Measurements from ENCODE around the gene ZNF420. TPM values are rescaled to one million over a fixed set of nuclear protein-coding genes. Genes with fewer than 3 reads are reported as not detected.
A peak's percentile ranks its signal among the peaks of the same experiment; 100 is the strongest.

Gene ZNF420
- total and polyA plus RNA-seq, 2 of the 13 experiments (the other 11 are each of a cell fraction or from before 2014, with no cell fraction given): 1.4 to 6.6 TPM

GRCh38 chr19:37172368-37173366 is 94.4 kb downstream of the ZNF420 start, which contains the start of gene ZNF585A (continued):
- TF ChIP-seq FOXA1 (IDR thresholded peaks at IDR 0.05) (0 out of 2 replicates have a peak, but pooled peaks have one; percentile 30), FOXA1 (CRISPR knock-in tag; IDR thresholded peaks at IDR 0.05) (peak; percentile 95), AHDC1 (CRISPR knock-in tag; IDR thresholded peaks at IDR 0.05; ENCODE audit: borderline replicate concordance) (no peak), ZNF772 (CRISPR knock-in tag; IDR thresholded peaks at IDR 0.05) (0 out of 2 replicates have a peak, but pooled peaks have one; percentile 29), ZNF678 (CRISPR knock-in tag; IDR thresholded peaks at IDR 0.05) (no peak), FOXA3 (CRISPR knock-in tag; IDR thresholded peaks at IDR 0.05) (peak; percentile 87), SIN3A (IDR thresholded peaks at IDR 0.05; ENCODE audit: borderline replicate concordance, low read depth, low read length) (peak; percentile 39; the same call in 1 of the 2 replicates), ZBTB49 (CRISPR knock-in tag; IDR thresholded peaks at IDR 0.05; ENCODE audit: borderline replicate concordance) (no peak), AKAP8 (CRISPR knock-in tag; IDR thresholded peaks at IDR 0.05) (no peak), NFKBIZ (CRISPR knock-in tag; IDR thresholded peaks at IDR 0.05) (no peak), MIER3 (CRISPR knock-in tag; IDR thresholded peaks at IDR 0.05; ENCODE audit: borderline replicate concordance) (0 out of 2 replicates have a peak, but pooled peaks have one; percentile 45), ZNF292 (CRISPR knock-in tag; IDR thresholded peaks at IDR 0.05; ENCODE audit: borderline replicate concordance, low read depth) (peak; percentile 24; the same call in 1 of the 2 replicates), ASH2L (IDR thresholded peaks at IDR 0.05; ENCODE audit: insufficient read length, low read depth, low read length) (peak; percentile 64), ETV5 (CRISPR knock-in tag; IDR thresholded peaks at IDR 0.05; ENCODE audit: borderline replicate concordance) (peak; percentile 71; the same call in 1 of the 2 replicates), MZF1 (CRISPR knock-in tag; IDR thresholded peaks at IDR 0.05; ENCODE audit: borderline replicate concordance) (no peak), ZNF136 (CRISPR knock-in tag; IDR thresholded peaks at IDR 0.05; ENCODE audit: low read depth) (no peak)

Data from HepG2 (cell line).